DND-41 (cell line): ENCODE measurements around the gene CHSY1.

Experiments
- EZH2 ChIP-seq: IDR thresholded peaks from 3 replicates; pipeline ENCODE4 v1.6.1; 2012; ENCODE audit warnings: borderline replicate concordance, low read depth, mild to moderate bottlenecking, moderate library complexity, low read length, inconsistent platforms; ENCODE audit not compliant: severe bottlenecking
- TF ChIP-seq, protein P1 (sequence below): IDR thresholded peaks from 2 replicates; pipeline ENCODE4 v1.5.1; 2012; ENCODE audit warnings: borderline replicate concordance, low read length, moderate library complexity, mild to moderate bottlenecking; ENCODE audit not compliant: poor library complexity, severe bottlenecking; ENCODE audit errors: extremely low read depth

DNA sequence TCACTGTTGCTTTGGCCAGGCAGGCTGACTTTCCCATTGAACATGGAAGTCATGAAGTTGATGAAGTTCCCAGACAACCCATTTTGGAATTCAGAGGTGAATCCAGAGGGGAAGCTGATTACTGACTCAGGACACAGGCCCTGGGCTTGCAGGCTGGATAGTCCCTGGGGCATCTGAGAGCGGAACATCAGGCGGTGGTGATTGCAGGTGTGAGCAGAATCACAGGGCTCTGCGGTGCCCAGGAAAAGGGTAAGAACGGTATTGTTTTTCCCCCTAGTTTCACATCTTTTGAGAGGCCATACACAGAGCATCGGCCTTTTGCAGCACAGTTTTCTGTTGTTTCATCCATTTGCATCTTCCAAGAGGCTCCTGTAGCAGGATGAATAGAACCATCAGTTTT lies 104.7 kb downstream of the CHSY1 start:
- TF ChIP-seq, protein P1, sequence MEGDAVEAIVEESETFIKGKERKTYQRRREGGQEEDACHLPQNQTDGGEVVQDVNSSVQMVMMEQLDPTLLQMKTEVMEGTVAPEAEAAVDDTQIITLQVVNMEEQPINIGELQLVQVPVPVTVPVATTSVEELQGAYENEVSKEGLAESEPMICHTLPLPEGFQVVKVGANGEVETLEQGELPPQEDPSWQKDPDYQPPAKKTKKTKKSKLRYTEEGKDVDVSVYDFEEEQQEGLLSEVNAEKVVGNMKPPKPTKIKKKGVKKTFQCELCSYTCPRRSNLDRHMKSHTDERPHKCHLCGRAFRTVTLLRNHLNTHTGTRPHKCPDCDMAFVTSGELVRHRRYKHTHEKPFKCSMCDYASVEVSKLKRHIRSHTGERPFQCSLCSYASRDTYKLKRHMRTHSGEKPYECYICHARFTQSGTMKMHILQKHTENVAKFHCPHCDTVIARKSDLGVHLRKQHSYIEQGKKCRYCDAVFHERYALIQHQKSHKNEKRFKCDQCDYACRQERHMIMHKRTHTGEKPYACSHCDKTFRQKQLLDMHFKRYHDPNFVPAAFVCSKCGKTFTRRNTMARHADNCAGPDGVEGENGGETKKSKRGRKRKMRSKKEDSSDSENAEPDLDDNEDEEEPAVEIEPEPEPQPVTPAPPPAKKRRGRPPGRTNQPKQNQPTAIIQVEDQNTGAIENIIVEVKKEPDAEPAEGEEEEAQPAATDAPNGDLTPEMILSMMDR, result no peak
- TF ChIP-seq EZH2, result no peak
